ENCODE results near the gene MAPRE3. TPM values are rescaled to one million over a fixed set of nuclear protein-coding genes. Genes with fewer than 3 reads are reported as not detected.
A peak's percentile ranks its signal among the peaks of the same experiment; 100 is the strongest.

Gene MAPRE3
- total and polyA plus RNA-seq, 9 of the 15 experiments (the other 6 are each of a cell fraction or from before 2014, with no cell fraction given), result 0.70 to 43.2 (median 12.6) TPM

DNA sequence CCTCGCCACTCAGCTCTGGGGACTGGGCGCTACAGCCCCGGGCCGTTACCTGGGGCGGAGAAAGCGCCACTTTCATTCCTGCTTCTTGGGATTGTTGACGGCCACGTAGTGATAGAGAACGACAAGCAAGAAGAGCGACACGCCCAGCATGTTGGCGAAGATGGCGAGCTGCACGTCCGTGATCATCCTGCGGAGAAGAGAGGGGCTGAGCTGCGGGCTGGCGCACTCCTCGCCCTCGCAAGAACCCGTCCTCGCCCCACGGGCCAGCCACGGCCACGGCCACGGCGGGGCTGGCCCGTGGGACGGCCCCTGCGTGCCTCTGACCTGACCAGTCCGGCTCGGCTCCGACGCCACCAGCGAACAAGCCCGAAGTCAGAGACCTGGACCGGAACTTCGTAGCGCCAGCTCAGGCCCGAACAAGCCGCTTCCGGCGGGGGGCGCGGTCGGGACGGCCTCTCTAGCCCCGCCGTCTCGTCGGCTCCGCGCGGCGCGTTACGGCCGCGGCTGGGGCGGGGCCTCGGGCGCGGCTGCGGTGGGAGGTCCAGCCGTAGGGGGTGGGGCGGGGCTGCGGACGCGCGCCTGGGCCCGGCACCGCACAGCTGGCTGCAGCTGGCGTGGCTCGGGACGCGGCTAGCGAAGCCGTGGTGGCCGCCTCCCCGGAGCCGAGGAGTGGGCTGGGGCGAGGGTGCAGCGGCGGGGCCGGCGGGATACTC, 101.0 kb downstream of the MAPRE3 start, which contains the start of gene OST4 (continued):
- TF ChIP-seq ESRRA (IDR thresholded peaks at IDR 0.05; ENCODE audit: borderline replicate concordance, low read depth) (peak; percentile 79; the same call in 1 of the 2 replicates), DMBX1 (CRISPR knock-in tag; IDR thresholded peaks at IDR 0.05; ENCODE audit: borderline replicate concordance) (no peak), HSF4 (CRISPR knock-in tag; IDR thresholded peaks at IDR 0.05; ENCODE audit: borderline replicate concordance) (no peak), ZBTB7A (IDR thresholded peaks at IDR 0.05; ENCODE audit: borderline replicate concordance, control insufficient read depth, low read depth, low read length) (peak; percentile 59; the same call in 1 of the 2 replicates), NONO (IDR thresholded peaks at IDR 0.05; ENCODE audit: low read depth in 2 of 2, low read length in 1 of 2) (peak in 1 of 2 experiments; percentile 44; a peak in 3 of 4 replicates), ELF2 (CRISPR knock-in tag; IDR thresholded peaks at IDR 0.05) (peak; percentile 49; the same call in 1 of the 2 replicates), CHD1 (IDR thresholded peaks at IDR 0.05; ENCODE audit: low read length) (peak; percentile 96), CEBPG (CRISPR knock-in tag; IDR thresholded peaks at IDR 0.05) (no peak), CEBPG (tag; conservative IDR thresholded peaks at IDR 0.05 in 1 of 2, IDR thresholded peaks at IDR 0.05 in 1 of 2) (no peak), KLF16 (IDR thresholded peaks at IDR 0.05) (no peak), KLF6 (CRISPR knock-in tag; IDR thresholded peaks at IDR 0.05; ENCODE audit: borderline replicate concordance) (peak; percentile 45; the same call in 1 of the 2 replicates), GTF2A2 (tag; IDR thresholded peaks at IDR 0.05) (no peak)
- TF ChIP-seq, protein P1, sequence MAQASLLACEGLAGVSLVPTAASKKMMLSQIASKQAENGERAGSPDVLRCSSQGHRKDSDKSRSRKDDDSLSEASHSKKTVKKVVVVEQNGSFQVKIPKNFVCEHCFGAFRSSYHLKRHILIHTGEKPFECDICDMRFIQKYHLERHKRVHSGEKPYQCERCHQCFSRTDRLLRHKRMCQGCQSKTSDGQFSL (CRISPR knock-in tag; IDR thresholded peaks at IDR 0.05), result 0 out of 2 replicates have a peak, but pooled peaks have one; percentile 22
- TF ChIP-seq, protein P1 (tag; IDR thresholded peaks at IDR 0.05), result peak in 1 of 2 experiments; percentile 18; a peak in 1 of 4 replicates
- TF ChIP-seq, protein P2, sequence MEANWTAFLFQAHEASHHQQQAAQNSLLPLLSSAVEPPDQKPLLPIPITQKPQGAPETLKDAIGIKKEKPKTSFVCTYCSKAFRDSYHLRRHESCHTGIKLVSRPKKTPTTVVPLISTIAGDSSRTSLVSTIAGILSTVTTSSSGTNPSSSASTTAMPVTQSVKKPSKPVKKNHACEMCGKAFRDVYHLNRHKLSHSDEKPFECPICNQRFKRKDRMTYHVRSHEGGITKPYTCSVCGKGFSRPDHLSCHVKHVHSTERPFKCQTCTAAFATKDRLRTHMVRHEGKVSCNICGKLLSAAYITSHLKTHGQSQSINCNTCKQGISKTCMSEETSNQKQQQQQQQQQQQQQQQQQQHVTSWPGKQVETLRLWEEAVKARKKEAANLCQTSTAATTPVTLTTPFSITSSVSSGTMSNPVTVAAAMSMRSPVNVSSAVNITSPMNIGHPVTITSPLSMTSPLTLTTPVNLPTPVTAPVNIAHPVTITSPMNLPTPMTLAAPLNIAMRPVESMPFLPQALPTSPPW (CRISPR knock-in tag; IDR thresholded peaks at IDR 0.05), result peak; percentile 82
- TF ChIP-seq, protein P3, sequence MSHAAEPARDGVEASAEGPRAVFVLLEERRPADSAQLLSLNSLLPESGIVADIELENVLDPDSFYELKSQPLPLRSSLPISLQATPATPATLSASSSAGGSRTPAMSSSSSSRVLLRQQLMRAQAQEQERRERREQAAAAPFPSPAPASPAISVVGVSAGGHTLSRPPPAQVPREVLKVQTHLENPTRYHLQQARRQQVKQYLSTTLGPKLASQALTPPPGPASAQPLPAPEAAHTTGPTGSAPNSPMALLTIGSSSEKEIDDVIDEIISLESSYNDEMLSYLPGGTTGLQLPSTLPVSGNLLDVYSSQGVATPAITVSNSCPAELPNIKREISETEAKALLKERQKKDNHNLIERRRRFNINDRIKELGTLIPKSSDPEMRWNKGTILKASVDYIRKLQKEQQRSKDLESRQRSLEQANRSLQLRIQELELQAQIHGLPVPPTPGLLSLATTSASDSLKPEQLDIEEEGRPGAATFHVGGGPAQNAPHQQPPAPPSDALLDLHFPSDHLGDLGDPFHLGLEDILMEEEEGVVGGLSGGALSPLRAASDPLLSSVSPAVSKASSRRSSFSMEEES (CRISPR knock-in tag; IDR thresholded peaks at IDR 0.05), result no peak
- TF ChIP-seq, protein P4, sequence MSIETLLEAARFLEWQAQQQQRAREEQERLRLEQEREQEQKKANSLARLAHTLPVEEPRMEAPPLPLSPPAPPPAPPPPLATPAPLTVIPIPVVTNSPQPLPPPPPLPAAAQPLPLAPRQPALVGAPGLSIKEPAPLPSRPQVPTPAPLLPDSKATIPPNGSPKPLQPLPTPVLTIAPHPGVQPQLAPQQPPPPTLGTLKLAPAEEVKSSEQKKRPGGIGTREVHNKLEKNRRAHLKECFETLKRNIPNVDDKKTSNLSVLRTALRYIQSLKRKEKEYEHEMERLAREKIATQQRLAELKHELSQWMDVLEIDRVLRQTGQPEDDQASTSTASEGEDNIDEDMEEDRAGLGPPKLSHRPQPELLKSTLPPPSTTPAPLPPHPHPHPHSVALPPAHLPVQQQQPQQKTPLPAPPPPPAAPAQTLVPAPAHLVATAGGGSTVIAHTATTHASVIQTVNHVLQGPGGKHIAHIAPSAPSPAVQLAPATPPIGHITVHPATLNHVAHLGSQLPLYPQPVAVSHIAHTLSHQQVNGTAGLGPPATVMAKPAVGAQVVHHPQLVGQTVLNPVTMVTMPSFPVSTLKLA (conservative IDR thresholded peaks at IDR 0.05), result peak; percentile 67 to 88; a peak in 3 of 4 replicates
- TF ChIP-seq, protein P5, sequence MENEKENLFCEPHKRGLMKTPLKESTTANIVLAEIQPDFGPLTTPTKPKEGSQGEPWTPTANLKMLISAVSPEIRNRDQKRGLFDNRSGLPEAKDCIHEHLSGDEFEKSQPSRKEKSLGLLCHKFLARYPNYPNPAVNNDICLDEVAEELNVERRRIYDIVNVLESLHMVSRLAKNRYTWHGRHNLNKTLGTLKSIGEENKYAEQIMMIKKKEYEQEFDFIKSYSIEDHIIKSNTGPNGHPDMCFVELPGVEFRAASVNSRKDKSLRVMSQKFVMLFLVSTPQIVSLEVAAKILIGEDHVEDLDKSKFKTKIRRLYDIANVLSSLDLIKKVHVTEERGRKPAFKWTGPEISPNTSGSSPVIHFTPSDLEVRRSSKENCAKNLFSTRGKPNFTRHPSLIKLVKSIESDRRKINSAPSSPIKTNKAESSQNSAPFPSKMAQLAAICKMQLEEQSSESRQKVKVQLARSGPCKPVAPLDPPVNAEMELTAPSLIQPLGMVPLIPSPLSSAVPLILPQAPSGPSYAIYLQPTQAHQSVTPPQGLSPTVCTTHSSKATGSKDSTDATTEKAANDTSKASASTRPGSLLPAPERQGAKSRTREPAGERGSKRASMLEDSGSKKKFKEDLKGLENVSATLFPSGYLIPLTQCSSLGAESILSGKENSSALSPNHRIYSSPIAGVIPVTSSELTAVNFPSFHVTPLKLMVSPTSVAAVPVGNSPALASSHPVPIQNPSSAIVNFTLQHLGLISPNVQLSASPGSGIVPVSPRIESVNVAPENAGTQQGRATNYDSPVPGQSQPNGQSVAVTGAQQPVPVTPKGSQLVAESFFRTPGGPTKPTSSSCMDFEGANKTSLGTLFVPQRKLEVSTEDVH (IDR thresholded peaks at IDR 0.05; ENCODE audit: low read depth, partially characterized antibody), result peak; percentile 36

All from K562 (cell line).